Hematopoietic multipotent progenitor cell treated with erythropoietin and hydrocortisone succinate and interleukin-3 and kit ligand, for 4 days (in vitro differentiated cells): ENCODE results near the gene ZNRF1.
"Not testable (repeated sequence)": the region's sequence is repeated elsewhere in the genome, so short reads cannot be mapped to it uniquely, and the experiment has no call there.

Experiments
- DNase-seq: peaks from one replicate; pipeline ENCODE4 v3.0.0-alpha.2; 2015

Gene ZNRF1

DNA sequence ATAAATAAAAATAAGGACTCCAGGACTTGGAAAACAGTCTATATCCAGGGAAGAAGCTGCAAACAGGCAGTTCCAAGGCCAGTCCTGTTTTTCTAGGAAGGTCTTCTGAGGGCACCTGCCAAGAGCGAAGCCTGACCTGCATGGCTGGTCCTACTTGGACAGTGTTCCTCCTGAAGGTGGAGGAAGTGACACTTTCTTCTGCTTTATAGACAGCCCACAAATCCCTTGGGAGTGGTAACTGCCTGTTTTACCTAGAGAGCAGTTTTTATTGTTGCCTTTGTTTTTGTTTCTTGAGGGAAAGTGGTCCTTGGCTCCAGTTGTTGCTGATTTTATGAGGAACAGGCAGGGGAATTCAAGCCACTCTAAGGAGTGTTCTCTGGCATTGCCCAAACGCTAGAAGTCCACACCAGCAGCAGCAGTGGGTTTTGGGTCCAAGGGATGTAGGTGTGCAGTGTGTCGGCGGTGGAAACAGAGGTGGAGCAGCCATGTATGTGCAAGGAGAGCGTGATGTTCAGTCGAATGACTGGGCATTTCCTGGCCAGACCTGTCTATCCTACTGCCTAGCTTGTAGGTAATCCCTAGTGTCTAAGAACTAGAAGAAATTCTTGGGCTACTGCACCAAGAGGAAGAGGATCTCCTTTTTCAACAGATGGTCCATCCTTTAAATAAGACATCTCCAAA is 82.5 kb downstream of the ZNRF1 start:
- DNase-seq: no peak

DNA sequence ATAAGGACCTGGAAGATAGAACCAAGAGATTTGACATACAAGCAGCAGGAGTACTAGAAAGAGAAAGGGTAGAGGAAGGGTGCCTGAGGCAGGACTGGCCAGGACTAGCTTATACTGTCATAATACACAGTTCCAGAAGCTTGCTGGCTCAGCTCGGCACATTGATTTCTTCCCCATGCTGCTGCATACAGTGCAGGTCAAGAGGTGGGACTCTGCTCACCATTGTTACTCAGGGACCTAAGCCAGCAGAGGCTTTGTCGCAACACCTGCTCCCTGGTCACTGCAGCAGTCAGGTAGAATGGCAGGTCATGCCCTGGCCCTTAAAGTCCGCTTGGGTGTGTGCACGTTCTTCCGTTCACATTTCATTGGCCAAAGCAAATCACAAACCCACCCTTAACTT is 85.0 kb downstream of the ZNRF1 start:
- DNase-seq: no peak

DNA sequence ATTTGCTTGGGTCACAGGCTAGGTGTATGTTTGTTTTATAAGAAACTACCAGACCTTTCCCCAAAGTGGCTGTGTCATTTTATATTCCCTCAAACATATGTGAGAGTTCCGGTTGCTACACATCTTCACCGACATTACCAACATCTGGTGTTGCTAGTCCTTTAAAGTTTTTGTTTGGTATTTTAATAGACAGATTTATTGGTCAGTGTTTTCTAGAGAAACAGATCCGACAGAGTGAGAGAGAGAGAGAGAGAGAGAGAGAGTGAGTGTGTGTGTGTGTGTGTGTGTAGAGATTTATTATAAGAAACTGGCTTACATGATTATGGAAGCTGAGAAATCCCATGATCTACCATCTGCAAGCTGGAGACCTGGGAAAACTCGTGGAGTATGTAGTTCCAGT is 86.7 kb downstream of the ZNRF1 start:
- DNase-seq: no peak

DNA sequence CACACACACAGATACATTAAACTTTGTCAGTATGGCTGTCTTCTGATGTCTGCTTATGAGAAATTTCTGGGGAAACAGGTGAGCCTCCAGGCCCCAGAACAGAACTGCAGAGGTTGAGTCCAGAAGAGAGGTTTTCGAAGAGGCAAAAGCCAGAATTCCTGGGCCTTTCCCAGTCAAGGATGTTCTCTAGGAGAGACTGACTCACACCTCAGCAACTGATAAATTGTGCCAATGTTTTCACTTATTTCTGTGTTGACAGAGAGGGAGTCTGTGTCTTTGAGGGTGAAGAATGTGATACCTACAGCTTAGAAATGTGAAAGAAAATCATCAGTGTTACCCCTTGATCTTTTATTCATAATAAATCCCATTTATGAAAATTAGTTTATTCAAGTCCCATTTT is 87.5 kb downstream of the ZNRF1 start:
- DNase-seq: no peak

DNA sequence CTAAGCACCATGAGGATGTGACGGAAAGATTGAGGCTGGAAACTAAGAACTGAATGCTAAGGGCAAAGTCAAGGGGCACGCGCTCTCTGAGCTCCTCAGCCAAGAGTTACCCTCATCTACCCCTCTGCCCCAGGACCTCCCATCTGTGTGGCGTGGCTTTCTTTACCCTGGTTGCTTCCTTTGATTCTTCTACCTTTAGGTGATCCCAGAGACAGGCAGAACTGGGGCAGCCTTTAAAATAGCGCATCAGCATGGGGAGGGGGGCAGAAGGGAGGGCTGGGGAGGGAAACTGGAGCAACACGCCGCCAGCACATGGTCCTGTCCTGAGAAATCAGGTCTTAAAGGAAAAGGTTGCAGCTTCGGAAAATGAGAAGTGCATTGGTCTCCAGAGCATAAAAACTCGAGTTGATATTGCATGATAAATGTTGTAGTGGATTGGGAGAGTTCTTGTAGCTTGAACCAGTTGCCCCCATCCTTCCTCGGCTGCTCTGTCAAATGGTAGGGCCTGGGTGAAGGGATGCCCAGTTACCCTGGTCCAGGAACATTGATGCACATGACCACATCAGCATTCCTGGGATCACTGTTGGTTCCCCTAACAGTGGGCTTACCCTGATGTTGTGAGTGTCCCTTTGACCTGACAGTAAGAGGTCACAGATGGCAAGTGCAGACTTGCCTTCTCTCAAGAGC is 88.0 kb downstream of the ZNRF1 start:
- DNase-seq: no peak

DNA sequence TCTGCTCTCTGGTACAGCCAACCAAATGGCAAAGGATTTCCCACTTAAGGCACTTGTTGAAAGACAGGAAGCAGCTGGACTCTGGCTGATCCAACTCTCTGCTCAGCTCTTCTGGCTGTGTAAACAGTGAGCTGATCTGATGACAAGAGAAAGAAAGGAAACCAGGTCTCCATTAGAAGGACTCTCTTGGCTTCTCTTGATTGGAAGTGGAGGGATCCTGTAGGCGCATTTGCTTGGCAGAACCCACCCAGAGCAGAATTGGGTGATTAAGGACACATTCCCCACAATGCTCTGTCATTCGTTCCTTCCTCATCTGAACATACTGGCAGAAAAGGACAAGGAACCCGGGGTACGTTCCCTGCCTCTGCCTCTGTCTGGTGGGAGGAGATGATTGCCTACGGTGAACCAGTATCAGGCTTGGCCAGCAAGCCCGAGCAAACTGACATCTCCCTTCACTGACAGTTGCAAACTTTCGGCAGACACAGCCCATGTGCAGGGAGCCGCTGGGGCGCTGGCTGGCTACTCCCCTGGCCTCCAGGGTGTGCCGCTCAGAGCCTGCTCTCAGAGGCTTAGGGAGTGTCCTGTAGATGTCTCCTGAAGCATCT is 88.7 kb downstream of the ZNRF1 start:
- peak; percentile 93 for DNase-seq

DNA sequence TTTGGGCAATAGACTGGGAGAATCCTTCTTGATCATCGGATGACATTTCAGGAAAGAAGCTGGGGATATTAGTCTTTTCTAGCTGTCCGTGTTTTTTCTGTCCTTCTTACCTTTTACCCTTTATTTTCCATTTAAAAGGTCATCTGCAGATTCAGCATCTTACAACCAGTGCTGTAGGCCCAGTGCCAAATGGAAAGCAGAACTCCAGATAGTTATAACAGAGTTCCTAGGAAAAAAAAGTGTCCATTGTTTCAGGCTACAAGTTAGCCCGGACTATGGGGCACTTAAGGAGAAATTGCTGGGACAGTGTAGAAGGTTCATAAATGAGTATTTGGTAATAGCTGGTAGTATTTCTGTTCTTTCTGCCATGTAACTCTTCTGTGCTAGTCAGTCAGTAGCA is 89.4 kb downstream of the ZNRF1 start:
- DNase-seq: no peak

DNA sequence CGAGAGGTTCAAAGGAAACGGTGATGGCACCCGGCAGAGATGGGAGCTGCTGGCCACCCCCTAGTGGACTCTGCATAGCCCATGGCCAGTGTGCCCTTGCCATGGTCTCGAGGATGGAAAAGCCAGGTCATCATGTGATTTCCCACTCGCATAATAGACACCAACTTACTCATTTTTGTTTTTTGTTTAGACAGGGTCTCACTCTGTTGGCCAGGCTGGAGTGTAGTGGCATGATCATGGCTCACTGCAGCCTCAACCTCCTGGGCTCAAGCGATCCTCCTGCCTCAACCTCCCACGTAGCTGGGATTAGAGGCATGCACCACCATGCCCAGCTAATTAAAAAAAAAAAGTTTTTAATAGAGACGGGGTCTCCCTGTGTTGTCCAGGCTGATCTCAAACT is 90.1 kb downstream of the ZNRF1 start:
- DNase-seq: no peak

DNA sequence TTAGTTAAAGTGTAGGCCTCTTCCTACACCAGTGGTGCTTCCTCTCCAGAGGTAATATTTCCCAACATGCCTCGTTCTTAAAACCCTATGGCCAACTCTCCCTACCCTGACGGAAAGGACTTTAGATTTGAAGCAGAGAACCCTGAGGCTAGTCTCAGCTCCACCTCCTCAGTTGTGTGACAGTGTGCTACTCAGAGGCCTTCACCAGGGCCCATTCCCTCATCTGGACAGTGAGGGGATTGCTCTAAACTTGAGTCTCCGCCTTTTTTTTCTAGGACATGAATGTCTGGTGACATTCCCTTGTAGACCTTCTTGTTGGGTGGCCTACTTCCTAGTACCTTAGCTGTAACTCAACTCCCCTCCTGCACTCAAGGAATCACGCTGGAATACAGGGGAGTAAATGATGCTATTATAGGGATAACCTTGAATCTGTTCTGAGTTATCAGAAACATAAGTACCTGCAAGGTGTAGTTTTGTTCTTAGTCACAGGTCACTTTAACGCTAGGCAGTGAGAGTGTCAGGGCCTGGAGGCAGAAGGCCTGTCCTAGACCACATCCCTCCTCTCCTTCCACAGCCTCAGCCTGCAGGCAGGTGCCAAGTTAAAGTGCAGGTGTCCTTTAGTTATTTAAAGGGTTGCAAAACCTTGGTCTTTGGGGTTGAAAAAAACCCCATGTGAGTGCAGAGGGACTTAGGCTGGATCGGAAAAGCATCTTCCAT is 90.8 kb downstream of the ZNRF1 start:
- peak; percentile 62 for DNase-seq

DNA sequence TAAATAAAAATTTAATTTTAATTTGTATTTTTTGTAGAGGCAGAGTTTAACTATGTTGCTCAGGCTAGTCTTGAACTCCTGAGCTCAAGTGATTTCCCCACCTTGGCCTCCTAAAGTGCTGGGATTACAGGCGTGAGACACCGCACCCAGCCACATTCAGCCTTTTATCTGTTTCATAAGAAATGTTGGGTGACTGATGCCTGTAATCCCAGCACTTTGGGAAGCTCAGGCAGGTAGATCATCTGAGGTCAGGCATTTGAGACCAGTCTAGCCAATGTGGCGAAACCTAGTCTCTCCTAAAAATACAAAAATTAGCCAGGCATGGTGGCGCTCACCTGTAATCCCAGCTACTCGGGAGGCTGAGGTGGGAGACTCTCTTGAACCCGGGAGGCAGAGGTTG is 92.1 kb downstream of the ZNRF1 start:
- not testable (repeated sequence) for DNase-seq

DNA sequence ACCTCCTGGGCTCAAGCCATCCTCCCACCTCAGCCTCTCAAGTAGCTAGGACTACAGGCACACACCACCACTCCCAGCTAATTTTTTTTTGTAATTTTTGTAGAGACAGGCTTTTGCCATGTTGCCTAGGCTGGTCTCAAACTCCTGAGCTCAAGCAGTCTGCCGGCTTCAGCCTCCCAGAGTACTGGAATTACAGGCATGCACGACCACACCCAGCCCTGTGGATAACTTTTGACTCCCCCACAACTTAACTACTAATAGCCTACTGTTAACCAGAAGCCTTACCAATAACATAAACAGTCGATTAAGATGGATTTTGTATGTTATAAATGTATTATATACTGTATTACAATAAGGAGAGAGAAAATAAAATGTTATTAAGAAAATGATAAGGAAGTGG is 92.8 kb downstream of the ZNRF1 start:
- DNase-seq: not testable (repeated sequence)

DNA sequence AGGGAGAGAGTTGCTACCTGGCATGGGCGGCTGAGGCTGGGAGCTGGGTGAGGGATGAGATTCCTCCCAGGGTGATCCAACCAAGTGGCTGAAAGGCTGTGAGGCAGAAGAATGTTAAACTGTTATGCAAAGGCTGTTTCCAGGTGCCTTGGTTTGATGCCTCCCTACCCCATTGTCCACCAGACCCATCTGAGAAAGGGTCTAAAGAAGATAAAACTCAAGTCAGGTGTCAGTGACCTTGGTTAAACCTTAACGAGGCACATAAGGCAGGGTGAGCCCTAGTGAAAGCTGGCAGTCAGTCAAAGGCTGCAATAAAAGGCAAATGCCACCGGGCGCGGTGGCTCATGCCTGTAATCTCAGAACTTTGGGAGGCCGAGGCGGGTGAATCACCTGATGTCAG is 94.0 kb downstream of the ZNRF1 start:
- no peak for DNase-seq

DNA sequence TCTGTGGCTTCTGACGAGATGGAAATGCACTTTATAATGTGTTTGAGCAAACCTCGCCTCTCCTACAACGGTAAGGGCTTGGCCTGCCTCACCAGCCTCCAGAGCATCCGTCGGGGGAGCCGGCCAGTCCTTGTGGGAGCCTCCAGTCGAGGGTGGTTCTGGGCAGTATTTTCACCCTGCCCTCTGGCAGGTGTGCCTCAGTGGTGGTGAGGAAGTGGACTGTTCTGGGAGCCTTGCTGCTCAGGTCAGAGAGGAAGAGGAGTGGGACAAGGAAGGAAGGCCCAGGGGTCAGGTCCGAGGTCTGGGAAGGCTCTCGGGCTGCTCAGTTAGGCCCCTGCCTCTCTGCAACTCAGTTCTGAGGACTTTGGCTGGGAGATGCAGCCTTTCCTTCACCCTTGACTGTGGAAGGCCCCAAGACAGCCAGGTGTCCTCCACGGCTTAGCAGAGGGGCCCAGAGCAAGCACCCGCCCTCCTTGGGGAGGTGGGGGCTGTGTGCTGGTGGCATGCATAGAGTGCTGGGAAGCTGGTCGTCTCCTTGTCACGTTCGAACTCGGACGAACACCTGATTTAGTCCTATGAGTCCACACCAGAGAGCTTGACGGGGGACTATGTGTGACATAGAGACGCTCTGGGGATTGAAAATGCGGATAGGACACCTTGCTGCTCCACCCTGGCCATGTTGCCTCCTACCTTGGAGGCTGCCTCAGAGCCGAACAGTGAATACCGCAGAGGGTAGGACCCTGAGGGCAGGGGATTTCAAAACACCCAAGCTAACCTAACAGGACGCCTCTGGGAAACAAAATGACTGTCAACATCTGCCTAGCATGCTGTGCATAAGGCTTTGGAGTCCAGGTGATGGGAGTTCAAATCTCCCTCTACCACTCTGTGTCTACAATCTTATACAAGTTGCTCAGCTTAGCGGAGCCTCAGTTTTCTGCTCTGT is 95.0 kb downstream of the ZNRF1 start:
- no peak for DNase-seq

DNA sequence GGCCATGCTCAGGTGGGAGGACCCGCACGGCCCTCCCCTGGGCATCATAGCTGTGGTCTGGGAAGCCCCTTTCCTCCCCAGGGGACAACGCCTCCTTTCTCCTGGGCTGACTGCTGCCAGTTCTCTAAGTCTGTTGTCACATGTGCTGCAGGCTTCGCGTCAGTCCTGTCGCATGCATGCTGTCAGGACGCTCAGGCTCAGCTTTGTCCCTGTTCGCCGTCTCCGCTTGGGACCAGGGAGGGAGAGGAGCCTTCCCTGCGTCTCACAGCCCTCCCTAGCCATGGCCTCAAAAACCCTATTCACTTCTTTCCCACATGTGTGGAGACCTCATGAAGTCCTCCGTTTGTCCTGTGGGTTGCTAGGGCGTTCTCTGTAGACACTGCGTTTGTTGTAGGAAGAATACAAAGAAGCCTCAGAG is 96.4 kb downstream of the ZNRF1 start:
- DNase-seq: no peak

DNA sequence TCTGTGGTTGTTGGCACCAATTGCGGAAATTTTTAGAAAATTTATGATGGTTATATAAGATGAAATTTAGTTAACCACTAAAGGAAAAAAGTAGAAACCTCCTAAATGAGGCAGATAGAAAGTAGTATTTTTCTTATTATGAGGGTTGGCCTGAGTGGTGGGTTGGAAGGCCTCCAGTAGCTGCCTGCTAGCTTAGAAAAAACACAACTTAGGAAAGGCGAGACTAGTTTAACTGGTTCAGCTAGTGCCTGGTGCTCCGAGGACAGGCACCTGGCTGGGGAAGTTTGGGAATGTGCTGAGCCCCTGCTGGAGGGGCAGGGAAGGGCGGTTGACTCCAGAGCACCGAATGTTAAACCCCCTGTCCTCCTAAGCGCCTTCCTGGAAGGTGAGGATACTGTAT is 97.8 kb downstream of the ZNRF1 start:
- DNase-seq: no peak

DNA sequence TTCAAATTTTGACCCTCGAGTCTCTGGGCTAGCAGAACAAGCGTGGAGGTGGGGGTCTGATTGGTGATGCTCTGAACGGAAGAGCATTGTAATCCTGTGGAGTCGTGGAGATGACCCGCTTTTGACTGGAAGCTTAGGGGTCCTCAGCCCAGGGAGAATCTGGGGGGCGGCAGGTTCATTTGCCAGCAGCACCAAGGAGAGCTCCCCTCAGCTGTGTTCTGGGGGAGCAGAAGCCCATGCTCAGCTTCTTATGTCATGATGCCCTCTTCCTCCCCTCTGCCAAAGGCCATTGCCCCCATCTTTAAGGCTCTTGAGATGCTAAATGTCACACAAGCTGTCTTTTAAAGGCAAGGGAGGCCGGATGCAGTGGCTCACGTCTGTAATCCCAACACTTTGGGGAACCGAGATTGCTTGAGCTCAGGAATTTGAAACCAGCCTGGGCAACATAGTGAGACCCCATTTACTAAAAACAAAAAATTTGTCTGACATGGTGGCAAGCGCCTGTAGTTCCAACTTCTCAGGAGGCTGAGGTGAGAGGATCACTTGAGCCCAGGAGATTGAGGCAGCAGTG is 98.5 kb downstream of the ZNRF1 start:
- no peak for DNase-seq

DNA sequence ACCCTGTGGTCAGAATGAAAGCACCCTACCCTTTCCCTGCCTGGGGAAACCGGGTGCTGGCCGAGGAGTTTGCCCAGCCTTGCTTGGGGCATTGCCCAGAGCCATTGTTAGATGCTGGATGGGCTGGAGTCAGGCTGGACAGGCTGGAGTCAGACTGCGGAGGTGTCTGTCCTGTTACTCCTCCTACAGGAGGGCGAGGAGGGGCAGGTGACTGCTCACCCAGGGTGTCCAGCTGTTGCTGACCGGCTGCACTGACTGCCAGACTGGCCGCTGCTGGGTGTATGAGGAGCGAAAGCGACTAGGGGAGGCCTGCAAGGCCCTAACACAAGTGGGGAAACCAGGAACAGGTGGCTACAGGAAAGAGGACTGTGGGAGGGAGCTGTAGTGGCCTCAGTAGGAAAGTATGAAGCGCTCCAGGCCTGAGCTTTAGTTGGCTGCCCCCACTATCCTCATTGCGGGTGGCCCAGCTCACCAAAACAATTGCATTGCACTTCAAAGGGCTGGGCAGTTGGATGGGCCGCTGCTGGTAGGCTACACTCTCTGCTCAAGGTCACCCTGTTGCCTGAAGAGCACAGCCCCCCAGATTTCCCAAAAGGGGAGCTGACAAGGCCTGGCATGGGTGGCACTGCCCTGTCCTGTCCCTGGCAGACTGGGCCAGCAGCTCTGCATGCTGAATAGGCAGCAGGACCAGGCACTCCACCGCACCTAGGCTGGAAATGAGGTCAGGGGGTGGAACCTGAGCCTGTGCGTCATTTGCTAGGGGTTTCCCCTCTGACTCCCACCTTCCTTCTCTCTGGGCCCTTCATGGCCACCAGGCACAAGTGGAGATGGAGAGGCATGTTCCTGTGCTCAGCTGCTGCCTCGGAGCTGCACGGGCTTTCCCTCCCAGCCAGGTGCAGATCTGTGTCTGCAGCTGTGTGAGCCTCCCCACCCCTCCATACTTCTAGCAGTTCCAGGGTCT is 99.4 kb downstream of the ZNRF1 start:
- DNase-seq: no peak

DNA sequence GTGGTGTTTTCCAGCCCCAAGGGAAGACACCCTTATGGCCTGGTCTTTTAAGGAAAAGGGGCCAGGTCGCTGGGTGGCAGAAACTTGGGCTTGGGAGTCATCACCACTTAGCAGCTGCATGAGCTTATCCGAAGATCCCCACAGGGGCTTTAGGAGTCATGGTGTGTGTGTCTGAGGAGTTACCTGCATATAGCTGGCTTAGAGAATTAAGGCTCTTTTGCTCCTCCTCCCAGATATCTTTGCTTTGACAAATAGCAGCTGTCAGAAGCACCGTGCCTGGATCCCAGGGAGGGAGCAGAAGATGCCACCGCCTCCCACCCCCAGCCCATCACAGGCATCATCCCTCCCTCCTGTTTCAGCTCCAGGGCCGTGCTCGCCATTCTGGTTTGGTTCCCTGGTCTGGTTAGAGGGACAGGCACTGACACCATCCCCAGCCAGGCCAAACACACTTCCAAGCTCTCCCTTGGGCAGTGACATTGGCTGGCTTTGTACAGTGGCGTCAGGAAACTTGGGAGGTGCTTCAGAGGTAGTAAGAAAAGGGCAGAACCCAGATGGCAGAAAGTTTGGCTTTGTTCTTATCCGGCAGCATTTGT is 100.3 kb downstream of the ZNRF1 start:
- no peak for DNase-seq

DNA sequence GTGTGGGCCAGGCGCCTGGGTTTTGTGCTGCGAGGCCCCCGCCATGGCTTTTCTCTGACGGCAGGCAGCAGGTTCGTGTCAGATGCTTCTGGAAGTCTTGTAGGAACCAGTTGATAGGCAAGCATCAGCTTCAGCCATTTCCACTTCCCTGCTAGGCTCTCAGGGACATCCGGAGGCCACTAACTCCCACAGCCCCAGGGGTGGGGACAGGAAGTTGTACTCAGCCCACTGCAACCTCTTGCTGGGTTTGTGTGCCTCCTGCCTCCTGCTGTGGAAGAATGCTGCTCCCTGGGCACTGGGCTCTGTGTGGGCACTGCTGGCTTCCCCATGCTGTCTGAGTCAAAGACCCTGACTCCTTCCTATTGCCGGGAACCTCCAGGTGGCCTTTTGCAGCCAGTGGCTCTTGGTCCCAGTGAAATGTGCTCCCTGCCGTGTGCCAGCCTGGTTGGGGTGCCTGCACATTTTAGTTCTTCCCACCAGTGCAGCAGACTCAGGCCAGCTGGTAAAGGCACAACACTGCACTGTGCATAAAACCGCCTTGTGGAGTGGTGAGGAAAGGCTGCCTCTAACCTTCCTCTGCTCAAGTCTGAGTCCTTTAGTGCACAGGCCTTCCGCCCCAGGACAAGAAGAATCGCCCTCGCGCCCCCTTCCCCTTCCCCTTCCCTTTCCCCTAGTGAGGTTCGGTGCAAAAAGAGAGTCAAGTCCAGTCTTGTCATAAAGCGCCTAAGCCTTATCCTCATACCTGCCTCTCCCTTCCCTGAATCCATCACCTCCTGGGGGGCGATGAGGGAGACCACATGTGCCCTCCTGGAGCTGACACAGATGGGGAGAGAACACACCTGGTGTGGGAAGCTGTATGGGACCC is 101.1 kb downstream of the ZNRF1 start:
- DNase-seq: peak; percentile 86

DNA sequence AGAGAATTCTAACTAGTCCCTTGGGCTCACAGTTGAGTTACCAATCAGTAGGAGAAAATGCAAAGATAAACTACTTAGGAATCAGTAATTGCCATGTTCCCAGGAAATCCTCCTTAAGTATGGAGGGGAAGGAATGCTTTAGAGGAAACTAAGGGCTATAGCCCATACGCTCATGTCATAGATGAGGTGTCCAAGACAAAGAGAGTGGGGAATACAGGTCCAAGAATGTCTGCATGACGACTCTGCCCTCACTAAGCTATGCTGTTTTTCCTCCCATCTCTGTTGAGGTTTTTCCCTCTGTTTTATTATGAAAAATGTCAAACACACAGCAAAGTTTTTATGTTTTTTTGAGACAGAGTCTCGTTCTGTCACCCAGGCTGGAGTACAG is 101.8 kb downstream of the ZNRF1 start:
- DNase-seq: no peak
